ENCODE results near the gene CDC73. TPM values are rescaled to one million over a fixed set of nuclear protein-coding genes. Genes with fewer than 3 reads are reported as not detected.
A peak's percentile ranks its signal among the peaks of the same experiment; 100 is the strongest.

Gene CDC73
- total RNA-seq, 1 donor from 2014 or later = 59.8 TPM

GRCh38 chr1:193118803-193119730, 2.8 kb upstream of the CDC73 start:
- H3K27me3 ChIP-seq (ENCODE audit: low read depth) = no peaks in the 10 kb centered on the region
- peaks cover 15% of the 10 kb centered on the region for H3K4me1 ChIP-seq
- intact Hi-C loops (cut with DNase I) = no loop called here
- no peak overlapping the region for H3K4me3 ChIP-seq
- no peak for DNase-seq
- no peak overlapping the region for H3K27ac ChIP-seq
- no peak for ATAC-seq
- H3K36me3 ChIP-seq = no peaks in the 10 kb centered on the region
- H3K9me3 ChIP-seq = no peaks in the 10 kb centered on the region
- TF ChIP-seq, protein P1, sequence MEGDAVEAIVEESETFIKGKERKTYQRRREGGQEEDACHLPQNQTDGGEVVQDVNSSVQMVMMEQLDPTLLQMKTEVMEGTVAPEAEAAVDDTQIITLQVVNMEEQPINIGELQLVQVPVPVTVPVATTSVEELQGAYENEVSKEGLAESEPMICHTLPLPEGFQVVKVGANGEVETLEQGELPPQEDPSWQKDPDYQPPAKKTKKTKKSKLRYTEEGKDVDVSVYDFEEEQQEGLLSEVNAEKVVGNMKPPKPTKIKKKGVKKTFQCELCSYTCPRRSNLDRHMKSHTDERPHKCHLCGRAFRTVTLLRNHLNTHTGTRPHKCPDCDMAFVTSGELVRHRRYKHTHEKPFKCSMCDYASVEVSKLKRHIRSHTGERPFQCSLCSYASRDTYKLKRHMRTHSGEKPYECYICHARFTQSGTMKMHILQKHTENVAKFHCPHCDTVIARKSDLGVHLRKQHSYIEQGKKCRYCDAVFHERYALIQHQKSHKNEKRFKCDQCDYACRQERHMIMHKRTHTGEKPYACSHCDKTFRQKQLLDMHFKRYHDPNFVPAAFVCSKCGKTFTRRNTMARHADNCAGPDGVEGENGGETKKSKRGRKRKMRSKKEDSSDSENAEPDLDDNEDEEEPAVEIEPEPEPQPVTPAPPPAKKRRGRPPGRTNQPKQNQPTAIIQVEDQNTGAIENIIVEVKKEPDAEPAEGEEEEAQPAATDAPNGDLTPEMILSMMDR (IDR thresholded peaks at IDR 0.05) = no peak

DNA sequence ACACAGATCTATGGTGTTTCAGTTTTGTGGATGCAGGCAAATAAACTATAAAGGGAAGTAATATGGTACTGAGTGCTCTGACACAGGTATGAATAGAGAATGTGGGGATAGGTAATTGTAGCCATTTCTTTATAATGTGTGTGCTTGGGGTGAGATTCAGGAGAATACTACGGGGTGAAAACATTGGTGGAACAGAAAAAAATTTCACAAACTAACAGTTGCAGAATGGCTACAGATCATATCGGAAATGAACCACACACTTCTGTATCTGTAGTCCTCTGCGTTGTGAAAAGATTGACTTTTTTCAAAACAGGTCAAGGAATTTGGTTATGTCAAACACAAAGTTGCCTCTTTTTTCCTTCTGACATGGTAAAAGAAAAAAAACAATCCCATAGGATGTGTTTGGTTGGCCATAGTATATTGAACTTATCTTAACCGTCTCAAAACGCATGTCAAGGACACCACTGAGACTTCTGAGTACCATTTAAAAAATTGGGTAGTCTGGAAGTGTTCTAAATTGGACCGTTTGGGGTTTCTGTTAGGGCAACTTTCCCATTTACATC, 1.1 kb upstream of the CDC73 start:
- Histone ChIP-seq H3K27me3 (ENCODE audit: low read depth) (no peaks in the 10 kb centered on the region), H3K4me1 (peaks cover 30% of the 10 kb centered on the region), H3K27ac (no peak overlapping the region), H3K4me3 (no peak overlapping the region), H3K36me3 (peaks cover 7% of the 10 kb centered on the region), H3K9me3 (no peaks in the 10 kb centered on the region)
- intact Hi-C loops (cut with DNase I) = no loop called here
- TF ChIP-seq, protein P1 (IDR thresholded peaks at IDR 0.05) = no peak
- no peak for ATAC-seq
- no peak for DNase-seq

DNA sequence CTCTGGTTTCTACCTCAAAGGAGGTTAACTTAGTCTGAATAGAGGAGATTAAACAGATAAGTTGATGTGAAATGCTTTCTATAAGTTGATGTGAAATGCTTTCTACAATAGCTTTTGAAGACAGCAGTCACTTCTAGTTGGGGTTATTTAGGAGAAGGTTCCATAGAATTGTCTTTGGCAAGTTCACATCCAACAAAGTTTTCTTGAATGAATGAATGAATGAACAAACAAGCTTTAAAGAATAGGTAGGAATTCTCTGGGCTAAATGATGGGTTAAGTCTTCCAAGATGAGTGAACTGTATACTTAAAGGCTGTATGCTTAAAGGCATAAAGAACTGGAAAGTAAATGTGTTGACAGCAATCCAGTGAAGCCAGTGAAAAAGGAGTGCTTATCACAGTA, 1.9 kb downstream of the CDC73 start:
- peak overlapping the region; percentile 80 for H3K4me3 ChIP-seq
- H3K27ac ChIP-seq = no peak overlapping the region
- no peaks in the 10 kb centered on the region for H3K9me3 ChIP-seq
- DNase-seq (no peak), ATAC-seq (no peak)
- H3K27me3 ChIP-seq (ENCODE audit: low read depth) = no peaks in the 10 kb centered on the region
- intact Hi-C loops (cut with DNase I) = no loop called here
- peaks cover 35% of the 10 kb centered on the region for H3K4me1 ChIP-seq
- H3K36me3 ChIP-seq = peaks cover 26% of the 10 kb centered on the region
- TF ChIP-seq, protein P1 (IDR thresholded peaks at IDR 0.05) = no peak

DNA sequence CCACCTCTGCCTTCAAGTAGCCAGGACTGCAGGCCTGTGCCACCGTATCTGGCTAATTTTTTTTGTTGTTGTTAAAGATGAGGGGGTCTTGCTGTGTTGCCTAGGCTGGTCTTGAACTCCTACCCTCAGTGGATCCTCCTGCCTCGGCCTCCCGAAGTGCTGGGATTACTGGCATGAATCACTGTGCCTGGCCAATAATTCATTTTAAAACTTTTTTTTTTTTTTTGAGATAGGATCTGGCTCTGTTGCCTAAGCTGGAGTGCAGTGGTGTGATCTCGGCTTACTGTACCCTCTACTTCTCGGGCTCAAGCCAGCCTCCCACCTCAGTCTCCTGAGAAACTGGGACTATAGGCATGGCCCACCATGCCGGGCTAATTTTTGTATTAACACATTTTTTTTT, 3.5 kb downstream of the CDC73 start:
- intact Hi-C loops (cut with DNase I) = no loop called here
- ATAC-seq (no peak), DNase-seq (no peak)
- TF ChIP-seq, protein P1 (IDR thresholded peaks at IDR 0.05) = no peak
- no peaks in the 10 kb centered on the region for H3K27me3 ChIP-seq (ENCODE audit: low read depth)
- peaks cover 35% of the 10 kb centered on the region for H3K4me1 ChIP-seq
- no peak overlapping the region for H3K27ac ChIP-seq
- H3K4me3 ChIP-seq = no peak overlapping the region
- no peaks in the 10 kb centered on the region for H3K9me3 ChIP-seq
- peaks cover 38% of the 10 kb centered on the region for H3K36me3 ChIP-seq

- H3K27ac ChIP-seq = no peak overlapping the region
- TF ChIP-seq, protein P1 (IDR thresholded peaks at IDR 0.05) = no peak
- no peaks in the 10 kb centered on the region for H3K4me1 ChIP-seq
- ATAC-seq = no peak
- no peak for DNase-seq
- H3K9me3 ChIP-seq = no peaks in the 10 kb centered on the region
- H3K27me3 ChIP-seq (ENCODE audit: low read depth) = no peaks in the 10 kb centered on the region
- intact Hi-C loops (cut with DNase I) = no loop called here
- no peak overlapping the region for H3K4me3 ChIP-seq
- H3K36me3 ChIP-seq = peaks cover 66% of the 10 kb centered on the region
Observed at GRCh38 chr1:193131266-193131860, 9.5 kb downstream of the CDC73 start.
